Raji (cell line): ENCODE data around the gene PPP1R7.
A peak's percentile ranks its signal among the peaks of the same experiment; 100 is the strongest.

ENCODE experiments used
- POLR2A ChIP-seq: IDR thresholded peaks from 2 replicates; pipeline ENCODE4 v1.6.1; 2011; ENCODE audit warnings: low read depth, low read length, control low read depth; ENCODE audit not compliant: insufficient read depth

The PPP1R7 gene, protein sequence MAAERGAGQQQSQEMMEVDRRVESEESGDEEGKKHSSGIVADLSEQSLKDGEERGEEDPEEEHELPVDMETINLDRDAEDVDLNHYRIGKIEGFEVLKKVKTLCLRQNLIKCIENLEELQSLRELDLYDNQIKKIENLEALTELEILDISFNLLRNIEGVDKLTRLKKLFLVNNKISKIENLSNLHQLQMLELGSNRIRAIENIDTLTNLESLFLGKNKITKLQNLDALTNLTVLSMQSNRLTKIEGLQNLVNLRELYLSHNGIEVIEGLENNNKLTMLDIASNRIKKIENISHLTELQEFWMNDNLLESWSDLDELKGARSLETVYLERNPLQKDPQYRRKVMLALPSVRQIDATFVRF

DNA sequence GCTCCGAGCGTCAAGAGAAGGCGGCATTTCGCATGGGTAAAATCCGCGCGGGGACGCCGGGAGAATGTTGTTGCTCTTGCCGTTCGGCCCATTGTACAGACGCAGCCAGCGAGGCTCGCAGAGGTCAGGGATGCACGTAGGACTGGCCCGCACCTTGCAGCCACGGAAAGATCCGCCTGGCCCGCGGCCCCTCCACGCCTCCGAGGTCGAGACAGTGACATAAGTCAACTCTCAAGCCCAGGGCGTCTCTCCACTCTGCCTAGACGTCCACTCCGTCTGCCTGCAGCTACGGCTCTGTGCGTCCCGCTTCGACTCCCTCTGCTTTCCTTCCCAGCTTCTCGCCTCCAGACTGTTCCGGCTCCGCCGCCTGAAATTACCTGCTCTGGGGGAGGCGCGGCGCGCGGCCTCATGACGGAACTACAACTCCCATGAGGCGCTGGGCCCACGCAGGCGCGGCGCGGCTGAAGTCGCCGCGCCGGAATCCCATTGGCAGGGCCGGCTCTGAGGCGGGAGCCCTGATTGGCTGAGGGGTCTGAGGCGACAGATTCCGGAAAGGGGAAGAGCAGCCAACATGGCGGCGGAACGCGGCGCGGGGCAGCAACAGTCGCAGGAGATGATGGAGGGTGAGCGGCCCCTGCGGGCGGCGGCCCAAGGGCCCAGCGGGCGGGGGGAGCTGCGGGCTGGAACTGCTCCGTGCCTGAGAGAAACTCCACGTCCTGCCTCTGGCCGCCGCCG, at the start of gene PPP1R7:
Gene PPP1R7, plus strand, starts transcription at position 543 of the 735 bp plus-strand sequence. Its CDS starts 29 bp downstream, at position 572.
- TF ChIP-seq POLR2A, result peak; percentile 79

DNA sequence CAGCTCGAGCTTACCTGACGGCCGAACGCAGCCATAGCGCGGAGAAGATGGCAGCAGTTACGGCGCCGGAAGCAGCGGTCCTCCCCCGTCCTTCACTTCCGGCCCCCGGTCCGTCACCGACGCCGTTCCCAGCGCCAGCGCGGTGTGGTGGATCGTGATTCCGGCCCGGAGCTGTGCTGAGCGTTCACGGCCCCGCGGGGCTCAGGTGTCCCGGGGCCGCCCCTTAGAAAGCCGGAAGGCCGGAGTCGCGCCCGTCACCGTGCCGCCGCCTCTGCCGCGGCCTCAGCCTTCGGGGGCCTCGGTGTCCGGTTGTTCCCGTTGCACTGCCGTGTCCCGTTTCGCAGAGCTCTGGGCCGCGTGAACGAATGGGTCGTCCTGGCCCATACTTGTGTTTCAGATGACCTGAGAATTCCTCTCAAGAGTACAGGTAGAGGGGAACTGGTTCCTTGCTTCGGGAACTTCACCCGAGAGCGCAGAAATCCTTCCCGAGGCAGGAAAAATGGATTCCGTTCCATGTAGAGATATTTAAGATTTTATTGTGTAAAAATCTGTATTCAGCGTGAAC, 47.9 kb upstream of the PPP1R7 start, which contains the start of gene MTERF4:
Gene MTERF4, minus strand, starts transcription at position 49 of the 565 bp plus-strand sequence. Its CDS starts 14 bp downstream, at position 35.
- TF ChIP-seq POLR2A, result peak; percentile 91

GRCh38 chr2:241103176-241103595, 47.1 kb upstream of the PPP1R7 start:
- no peak for TF ChIP-seq POLR2A

- no peak for TF ChIP-seq POLR2A
Measured at GRCh38 chr2:241105641-241106040, 44.6 kb upstream of the PPP1R7 start.

DNA sequence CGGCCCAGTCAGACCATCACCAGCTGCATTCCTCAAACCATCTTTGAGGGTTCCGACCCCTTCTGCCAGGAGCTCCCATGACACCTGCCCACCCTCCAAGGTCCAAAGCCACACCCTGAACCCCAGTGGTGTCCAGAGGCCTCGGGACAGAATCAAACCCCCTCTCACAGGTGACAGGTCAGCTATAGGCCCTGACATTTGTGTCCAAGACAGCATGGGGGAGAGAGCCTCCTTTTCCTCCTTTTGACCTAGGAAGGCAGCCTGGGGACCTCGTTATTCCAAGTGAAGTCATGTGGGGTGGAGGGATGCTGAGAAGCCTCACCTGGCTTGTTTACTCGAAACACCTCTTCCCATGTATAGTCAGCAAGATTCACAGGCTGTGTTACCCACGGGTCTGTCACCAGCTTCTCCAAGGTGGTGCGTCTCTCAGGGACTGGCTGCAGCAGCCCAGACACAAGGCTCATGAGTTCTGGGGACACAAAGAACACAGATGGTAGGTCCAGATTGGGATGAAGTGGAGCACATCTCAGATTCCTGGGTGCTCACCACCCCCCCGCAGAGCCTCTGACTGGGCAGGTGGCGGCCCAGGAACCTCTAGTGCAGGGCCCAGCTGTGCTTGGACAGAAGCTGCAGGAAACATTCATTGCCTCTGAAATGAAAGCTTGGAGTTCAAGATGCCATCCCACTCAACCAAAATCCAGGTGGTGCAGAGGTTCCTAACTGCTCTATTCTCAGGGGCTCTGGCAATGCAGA, 43.1 kb upstream of the PPP1R7 start:
- TF ChIP-seq POLR2A, result no peak

- TF ChIP-seq POLR2A, result no peak
Measured at GRCh38 chr2:241108271-241109209, 41.7 kb upstream of the PPP1R7 start.

GRCh38 chr2:241109210-241110088, 40.8 kb upstream of the PPP1R7 start:
- no peak for TF ChIP-seq POLR2A

GRCh38 chr2:241110089-241110606, 40.1 kb upstream of the PPP1R7 start:
- no peak for TF ChIP-seq POLR2A

DNA sequence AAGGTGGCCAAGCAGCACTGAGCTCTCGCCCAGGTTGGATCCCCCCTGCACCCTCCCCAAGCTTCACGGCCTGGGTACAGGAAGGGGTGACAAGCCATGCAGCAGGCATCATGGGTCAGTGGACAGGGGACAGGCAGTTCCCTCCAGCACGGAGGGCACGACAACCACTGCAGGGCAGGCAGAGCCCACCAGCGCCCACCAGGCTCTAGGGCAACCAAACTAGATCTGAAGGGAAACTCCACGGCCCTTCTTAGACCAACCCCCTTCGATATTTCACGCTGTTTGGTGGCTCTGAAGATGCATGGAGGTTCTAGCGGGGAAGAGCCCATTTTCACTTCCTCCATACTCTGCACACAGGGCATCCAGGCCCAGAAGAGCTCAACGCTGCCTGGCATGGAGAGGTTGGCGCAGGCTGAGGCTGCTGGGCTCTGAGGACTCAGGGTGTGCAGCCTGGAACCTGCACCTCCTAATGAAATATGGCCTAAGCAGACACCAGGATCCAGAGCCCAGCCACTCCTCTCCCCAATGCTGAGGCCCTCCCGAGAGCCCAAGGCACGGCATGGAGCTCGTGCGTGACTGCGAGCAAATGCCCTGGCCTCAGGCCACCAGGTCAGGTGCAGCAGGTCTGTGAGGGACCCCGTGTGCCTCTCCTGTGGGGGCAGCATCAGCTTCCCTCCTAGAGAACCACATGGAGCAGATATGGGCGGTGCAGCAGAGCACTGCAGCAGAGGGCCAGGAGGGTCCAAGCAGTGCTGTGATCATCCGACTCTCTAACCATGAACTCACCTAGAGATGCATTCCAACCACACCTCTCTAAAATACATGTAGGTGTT, 39.4 kb upstream of the PPP1R7 start:
- no peak for TF ChIP-seq POLR2A

DNA sequence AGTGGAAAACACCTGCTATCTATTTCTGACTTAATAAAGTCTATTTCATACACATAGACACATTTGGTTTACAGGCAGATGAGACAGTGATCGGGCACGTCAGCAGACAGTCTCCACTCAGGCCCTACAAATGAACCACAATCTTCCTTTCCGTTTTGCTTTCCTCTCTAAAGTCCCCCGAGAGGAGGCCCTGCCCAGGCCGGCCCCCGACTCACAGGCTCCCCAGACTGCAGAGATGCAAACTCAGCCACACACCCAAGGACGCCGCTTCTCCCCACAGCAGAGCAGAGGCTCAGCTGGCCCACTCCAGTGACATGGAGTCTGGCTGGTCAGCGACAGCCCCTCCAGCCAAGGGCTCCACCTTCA, 38.8 kb upstream of the PPP1R7 start:
- no peak for TF ChIP-seq POLR2A

GRCh38 chr2:241112046-241112445, 38.2 kb upstream of the PPP1R7 start:
- no peak for TF ChIP-seq POLR2A

- TF ChIP-seq POLR2A, result no peak
Measured at GRCh38 chr2:241112592-241112991, 37.7 kb upstream of the PPP1R7 start.
